HUES48 (cell line): ENCODE data around the gene SLC5A5.
A peak's percentile ranks its signal among the peaks of the same experiment; 100 is the strongest.

Experiments used
- H3K27ac ChIP-seq: one replicate; pipeline ENCODE4 v1.7.0; 2013; ENCODE audit warnings: low read depth, low read length, inconsistent platforms
- H3K27me3 ChIP-seq: 2 replicates; pipeline ENCODE4 v1.6.1; 2013; ENCODE audit warnings: mild to moderate bottlenecking, low read length; ENCODE audit not compliant: control insufficient read depth, insufficient read depth
- H3K36me3 ChIP-seq: 2 replicates; pipeline ENCODE4 v1.6.1; 2013; ENCODE audit warnings: low read length; ENCODE audit not compliant: control insufficient read depth, insufficient read depth
- H3K4me1 ChIP-seq: 2 replicates; pipeline ENCODE4 v1.6.1; 2013; ENCODE audit warnings: mild to moderate bottlenecking, low read length; ENCODE audit not compliant: control insufficient read depth, insufficient read depth
- H3K4me3 ChIP-seq: 2 replicates; pipeline ENCODE4 v1.5.1; 2013; ENCODE audit warnings: mild to moderate bottlenecking, low read depth, low read length
- H3K9ac ChIP-seq: 2 replicates; pipeline ENCODE4 v1.6.1; 2013; ENCODE audit warnings: mild to moderate bottlenecking, low read depth, low read length, moderate library complexity
- H3K9me3 ChIP-seq: 2 replicates; pipeline ENCODE4 v1.6.1; 2013; ENCODE audit warnings: low read length; ENCODE audit not compliant: control insufficient read depth, insufficient read depth

Gene SLC5A5

DNA sequence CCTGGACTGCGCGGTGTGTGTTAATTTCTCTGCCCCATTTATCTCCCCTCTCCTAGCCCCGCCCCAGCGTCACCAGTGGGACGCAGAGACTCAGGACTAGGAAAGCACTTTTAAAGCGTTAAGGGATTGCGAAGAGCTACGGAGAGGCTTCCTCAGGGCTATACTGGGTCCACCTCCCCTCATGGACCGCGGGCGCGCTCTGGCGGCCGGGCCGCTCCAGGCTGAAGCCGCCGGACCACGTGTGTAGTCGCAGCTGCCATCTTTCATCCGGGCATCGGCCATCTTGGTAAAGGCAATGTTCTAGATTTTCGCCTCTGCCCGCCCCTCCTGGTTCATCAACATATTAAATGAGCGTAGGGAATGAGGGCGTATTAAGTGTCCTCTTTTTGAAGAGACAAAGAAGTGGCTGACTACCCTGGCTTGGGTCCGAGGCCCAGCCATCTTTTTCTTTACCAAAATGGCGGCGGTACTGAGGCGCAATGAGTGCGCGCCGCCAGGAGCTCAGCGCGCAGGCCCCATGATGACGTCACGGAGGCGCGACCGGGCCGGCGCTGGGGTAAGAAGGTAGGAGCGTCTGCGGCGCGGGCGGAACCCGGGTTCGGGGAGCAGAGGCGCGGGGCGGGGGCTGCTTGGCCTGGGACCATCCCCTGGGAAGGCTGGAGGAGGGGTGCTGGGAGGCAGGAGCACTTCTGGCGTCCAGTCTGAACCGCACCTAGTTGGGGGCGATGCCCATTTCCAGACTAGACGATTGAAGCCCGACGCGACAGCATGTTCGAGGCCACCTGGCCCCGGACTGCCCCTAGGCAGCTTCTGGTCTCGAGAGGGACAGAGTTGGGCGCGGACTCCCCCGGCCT is 61.0 kb downstream of the SLC5A5 start, which contains the start of gene CCDC124:
CCDC124 (plus strand) TSS at position 531 of the 854 bp plus-strand sequence. CDS start 3,406 bp downstream, outside the sequence.
- H3K27ac ChIP-seq: peak within 1 kb of the TSS; percentile 93
- no peaks in the 10 kb centered on the region for H3K9me3 ChIP-seq
- peak within 1 kb of the TSS; percentile 95 for H3K4me3 ChIP-seq
- H3K36me3 ChIP-seq: peaks cover 9% of the 10 kb centered on the region
- H3K27me3 ChIP-seq: no peaks in the 10 kb centered on the region
- H3K4me1 ChIP-seq: peaks cover 10% of the 10 kb centered on the region
- H3K9ac ChIP-seq: peak within 1 kb of the TSS; percentile 95

DNA sequence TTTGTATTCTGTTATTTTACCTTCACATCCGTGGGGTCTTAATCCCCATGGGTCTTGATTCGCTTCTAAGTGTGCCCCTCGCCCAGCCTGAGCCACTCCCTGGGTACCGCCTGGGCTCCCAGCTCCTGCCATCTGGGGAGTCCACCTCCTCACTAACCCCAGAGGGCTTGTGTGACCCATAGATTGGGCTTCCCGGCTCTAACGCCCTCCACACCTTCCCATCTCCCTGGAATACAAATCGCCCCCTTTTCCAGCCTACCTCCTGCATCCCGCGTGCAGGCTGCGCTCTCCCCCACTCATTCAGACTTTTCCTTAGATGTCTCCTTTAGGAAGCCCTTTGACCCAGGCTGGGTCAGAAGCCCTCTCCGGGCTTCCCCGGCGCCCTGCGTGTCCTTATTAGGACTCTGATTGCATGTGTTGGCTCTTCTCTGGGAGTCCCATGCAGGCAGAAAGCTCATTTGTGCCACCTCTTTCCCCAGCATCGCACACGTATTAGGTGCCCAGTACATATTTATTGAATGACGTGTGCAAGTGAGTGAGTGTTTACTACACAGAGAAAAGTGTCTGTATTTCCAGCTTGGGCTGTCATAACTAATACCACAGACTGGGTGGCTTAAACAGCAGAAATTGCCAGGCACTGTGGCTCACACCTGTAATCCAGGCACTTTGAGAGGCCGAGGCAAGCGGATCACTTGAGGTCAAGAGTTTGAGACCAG is 61.8 kb downstream of the SLC5A5 start:
- H3K27ac ChIP-seq: peak overlapping the region; percentile 93
- H3K9me3 ChIP-seq: no peaks in the 10 kb centered on the region

DNA sequence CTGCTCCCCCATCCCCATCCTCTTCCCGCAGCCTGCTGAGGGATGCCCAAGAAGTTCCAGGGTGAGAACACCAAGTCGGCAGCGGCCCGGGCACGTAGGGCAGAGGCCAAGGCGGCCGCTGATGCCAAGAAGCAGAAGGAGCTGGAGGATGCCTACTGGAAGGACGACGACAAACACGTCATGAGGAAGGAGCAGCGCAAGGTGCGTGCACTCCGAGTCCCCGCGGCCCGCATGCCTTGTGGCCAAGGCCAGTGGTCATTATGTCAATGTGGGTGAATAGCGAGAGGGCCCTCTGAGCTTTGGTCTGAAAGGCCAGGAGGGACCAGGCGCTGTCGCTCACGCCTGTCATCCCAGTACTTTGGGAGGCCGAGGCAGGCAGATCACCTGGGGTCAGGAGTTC is 64.6 kb downstream of the SLC5A5 start:
- H3K9ac ChIP-seq: no peak overlapping the region
- H3K36me3 ChIP-seq: peaks cover 16% of the 10 kb centered on the region
- H3K4me3 ChIP-seq: no peak overlapping the region

More for the DNA sequence above, 61.8 kb downstream of the SLC5A5 start:
- peaks cover 10% of the 10 kb centered on the region for H3K4me1 ChIP-seq
- H3K36me3 ChIP-seq: peaks cover 9% of the 10 kb centered on the region
- peak overlapping the region; percentile 95 for H3K4me3 ChIP-seq
- no peaks in the 10 kb centered on the region for H3K27me3 ChIP-seq
- peak overlapping the region; percentile 95 for H3K9ac ChIP-seq

DNA sequence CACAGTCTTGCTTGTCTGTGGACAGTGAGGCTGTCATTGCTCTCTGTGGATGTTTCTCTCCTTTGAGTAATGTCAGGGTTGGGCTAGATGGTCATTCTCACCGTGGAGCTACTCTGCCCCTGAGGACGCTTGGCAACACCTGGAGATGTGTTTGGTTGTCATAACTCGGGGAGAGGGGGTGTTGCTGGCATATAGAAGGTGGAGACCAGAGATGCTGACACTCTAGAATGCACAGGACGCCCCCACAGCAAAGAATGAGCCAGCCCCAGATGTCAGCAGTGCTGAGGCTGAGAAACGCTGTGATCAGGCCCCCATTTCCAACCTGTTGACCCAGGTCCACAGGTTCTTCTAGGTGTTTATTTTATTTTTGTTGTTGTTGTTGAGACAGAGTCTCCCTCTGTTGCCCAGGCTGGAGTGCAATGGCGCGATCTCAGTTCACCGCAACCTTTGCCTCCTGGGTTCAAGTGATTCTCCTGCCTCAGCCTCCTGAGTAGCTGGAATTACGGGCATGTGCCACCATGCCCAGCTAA is 65.7 kb downstream of the SLC5A5 start:
- Histone ChIP-seq H3K4me1 (no peaks in the 10 kb centered on the region), H3K4me3 (no peak overlapping the region), H3K9me3 (no peaks in the 10 kb centered on the region), H3K9ac (no peak overlapping the region), H3K27ac (no peak overlapping the region), H3K27me3 (no peaks in the 10 kb centered on the region), H3K36me3 (peaks cover 16% of the 10 kb centered on the region)

More for the DNA sequence above, 64.6 kb downstream of the SLC5A5 start:
- Histone ChIP-seq H3K4me1 (peaks cover 9% of the 10 kb centered on the region), H3K27ac (no peak overlapping the region), H3K9me3 (no peaks in the 10 kb centered on the region), H3K27me3 (no peaks in the 10 kb centered on the region)

DNA sequence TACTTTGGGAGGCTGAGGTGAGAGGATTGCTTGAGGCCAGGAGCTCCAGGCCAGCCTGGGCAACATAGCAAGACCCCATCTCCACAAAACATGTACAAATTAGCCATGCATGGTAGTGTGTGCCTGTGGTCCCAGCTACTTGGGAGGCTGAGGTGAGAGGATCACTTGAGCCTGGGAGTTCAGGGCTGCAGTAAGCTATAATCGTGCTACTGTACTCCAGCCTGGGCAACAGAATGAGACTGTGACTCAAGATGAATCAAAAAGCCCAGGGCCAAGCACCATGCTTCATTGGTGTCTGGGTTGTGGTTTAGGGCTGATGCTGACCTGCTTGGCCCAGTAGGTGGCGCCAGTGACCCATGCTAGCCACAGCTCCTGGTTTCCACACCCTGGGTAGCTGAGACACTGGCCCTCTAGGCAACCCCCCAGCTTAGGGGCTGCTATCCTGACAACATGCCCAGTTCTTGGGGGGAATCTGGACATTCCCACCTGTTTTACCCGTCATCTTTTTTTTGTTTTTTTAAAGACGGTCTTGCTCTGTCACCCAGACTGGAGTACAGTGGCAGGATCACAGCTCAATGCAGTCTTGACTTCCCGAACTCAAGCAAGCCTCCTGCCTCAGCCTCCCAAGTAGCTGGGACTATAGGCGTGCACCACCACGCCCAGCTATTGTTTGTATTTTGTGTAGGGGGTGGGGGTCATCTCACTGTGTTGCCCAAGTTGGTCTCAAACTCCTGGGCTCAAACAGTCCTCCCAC is 66.5 kb downstream of the SLC5A5 start:
- Histone ChIP-seq H3K27ac (no peak overlapping the region), H3K9ac (no peak overlapping the region), H3K9me3 (no peaks in the 10 kb centered on the region), H3K27me3 (no peaks in the 10 kb centered on the region), H3K4me3 (no peak overlapping the region), H3K4me1 (no peaks in the 10 kb centered on the region), H3K36me3 (peaks cover 19% of the 10 kb centered on the region)

DNA sequence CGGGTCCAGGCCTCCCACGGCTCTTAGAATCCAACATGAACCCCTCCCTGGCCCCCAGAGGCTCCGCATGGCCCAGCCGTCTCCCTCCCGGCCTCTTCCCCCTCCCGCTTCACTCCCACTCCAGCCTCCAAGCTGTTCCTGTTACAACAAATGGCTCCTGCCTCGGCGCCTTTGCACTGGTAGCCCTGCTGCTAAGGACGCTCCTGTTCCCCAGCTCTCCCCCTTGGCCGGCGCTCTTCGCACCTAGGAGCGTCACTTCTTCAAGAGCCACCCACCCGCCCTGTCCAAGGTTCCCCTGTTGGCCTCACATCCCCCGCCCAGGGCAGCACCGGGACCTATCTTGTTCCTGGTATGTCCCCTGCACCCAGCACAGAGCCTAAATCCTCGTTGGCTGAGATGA is 70.4 kb downstream of the SLC5A5 start:
- no peak overlapping the region for H3K4me3 ChIP-seq

DNA sequence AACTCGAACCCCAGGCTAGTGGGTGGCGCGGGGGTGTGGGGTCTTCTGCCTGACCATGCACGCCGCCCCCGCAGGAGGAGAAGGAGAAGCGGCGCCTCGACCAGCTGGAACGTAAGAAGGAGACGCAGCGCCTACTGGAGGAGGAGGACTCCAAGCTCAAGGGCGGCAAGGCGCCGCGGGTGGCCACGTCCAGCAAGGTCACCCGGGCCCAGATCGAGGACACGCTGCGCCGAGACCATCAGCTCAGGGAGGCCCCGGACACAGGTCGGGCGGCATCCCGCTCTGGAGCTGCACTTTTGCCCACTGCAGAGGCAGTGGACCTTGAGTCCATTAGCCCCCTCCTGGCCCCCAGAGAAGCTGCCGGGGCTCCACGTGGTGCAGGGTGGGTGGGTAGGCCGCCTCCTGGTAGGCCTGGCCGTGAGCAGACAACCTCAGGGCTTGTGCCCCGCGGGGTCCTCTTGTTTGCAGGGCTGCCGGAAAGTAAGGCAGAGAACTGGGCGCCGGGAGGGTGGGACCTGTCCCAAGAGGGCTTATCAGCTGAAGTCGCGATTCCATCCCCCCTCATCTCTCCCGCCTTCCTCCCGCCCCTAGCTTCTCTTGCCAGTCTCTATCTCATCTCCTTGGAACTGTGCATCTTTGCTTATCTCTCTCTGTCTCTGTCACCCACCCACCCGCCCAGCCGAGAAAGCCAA is 71.0 kb downstream of the SLC5A5 start:
- H3K4me3 ChIP-seq: no peak overlapping the region
- no peaks in the 10 kb centered on the region for H3K9me3 ChIP-seq

More for the DNA sequence above, 70.4 kb downstream of the SLC5A5 start:
- H3K27ac ChIP-seq: no peak overlapping the region
- no peak overlapping the region for H3K9ac ChIP-seq
- H3K36me3 ChIP-seq: peaks cover 21% of the 10 kb centered on the region
- H3K27me3 ChIP-seq: no peaks in the 10 kb centered on the region
- peaks cover 4% of the 10 kb centered on the region for H3K4me1 ChIP-seq
- no peaks in the 10 kb centered on the region for H3K9me3 ChIP-seq

DNA sequence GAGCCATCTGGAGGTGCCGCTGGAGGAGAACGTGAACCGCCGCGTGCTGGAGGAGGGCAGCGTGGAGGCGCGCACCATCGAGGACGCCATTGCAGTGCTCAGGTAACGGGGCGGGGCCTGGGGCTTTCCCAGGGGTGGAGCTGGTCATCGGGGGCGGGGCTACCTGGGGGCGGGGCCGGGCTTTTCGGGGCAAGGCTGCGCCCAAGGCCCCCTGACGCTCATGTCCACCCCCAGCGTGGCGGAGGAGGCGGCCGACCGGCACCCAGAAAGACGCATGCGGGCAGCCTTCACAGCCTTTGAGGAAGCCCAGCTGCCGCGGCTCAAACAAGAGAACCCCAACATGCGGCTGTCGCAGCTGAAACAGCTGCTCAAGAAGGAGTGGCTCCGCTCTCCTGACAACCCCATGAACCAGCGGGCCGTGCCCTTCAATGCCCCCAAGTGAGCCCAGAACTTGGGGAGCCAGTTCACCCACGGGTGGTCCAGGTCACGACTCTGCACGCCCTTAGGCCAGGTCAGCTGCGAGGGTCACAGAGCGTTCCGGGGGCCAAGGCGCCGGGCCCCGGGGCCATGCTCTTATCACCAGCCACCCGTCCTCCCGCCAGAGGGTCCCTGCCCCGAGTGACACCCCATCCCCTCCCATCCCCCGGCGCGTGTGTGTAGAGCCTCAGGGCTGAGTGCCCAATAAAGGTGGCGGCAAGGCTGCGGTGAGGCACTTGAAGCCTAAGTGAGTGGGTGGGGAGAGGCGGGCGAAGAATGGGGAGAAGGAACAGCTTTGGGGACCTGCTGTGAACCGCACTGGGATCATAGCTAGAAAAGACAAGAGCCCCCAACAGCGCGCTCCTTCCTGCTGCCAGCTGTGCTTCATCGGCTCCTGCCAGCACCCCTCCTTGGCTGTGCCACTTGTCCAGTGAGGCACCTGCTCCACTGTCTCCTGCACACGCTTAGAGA is 71.8 kb downstream of the SLC5A5 start:
- Histone ChIP-seq H3K9me3 (no peaks in the 10 kb centered on the region), H3K4me1 (peaks cover 7% of the 10 kb centered on the region), H3K4me3 (no peak overlapping the region), H3K27me3 (no peaks in the 10 kb centered on the region), H3K9ac (no peak overlapping the region), H3K36me3 (peaks cover 18% of the 10 kb centered on the region), H3K27ac (no peak overlapping the region)

More for the DNA sequence above, 71.0 kb downstream of the SLC5A5 start:
- peaks cover 18% of the 10 kb centered on the region for H3K36me3 ChIP-seq
- peaks cover 7% of the 10 kb centered on the region for H3K4me1 ChIP-seq
- no peaks in the 10 kb centered on the region for H3K27me3 ChIP-seq
- no peak overlapping the region for H3K27ac ChIP-seq
- H3K9ac ChIP-seq: no peak overlapping the region

DNA sequence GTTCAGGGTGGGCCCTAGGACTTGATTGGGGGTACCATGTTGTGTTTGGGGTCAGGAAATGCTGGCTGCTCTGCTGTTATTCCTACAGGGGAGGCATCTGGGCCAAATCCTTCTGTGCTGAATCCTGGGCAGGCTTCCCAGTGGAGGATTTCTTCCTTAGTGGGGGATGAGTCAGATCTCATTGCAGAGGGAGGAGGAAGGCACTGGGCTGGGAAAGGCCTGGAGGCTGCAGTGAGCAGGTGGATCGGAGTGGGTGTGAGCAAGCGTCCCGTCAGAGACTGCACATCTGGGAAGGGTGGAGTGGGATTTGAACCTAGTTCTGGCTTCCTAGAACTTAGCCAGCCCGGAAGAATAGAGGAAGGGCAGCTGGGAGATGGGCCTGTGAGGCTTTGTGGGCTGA is 72.6 kb downstream of the SLC5A5 start:
- Histone ChIP-seq H3K9ac (no peak overlapping the region), H3K4me1 (peaks cover 9% of the 10 kb centered on the region), H3K4me3 (no peak overlapping the region), H3K9me3 (no peaks in the 10 kb centered on the region), H3K27ac (no peak overlapping the region), H3K36me3 (peaks cover 17% of the 10 kb centered on the region), H3K27me3 (peaks cover 6% of the 10 kb centered on the region)
